Chondrocyte (in vitro differentiated cells): ENCODE data around the gene PIK3CD. TPM values are rescaled to one million over a fixed set of nuclear protein-coding genes. Genes with fewer than 3 reads are reported as not detected.

Experiments
- DNase-seq: peaks from one replicate; pipeline ENCODE4 v3.0.0; 2021; ENCODE audit warnings: mixed read lengths, low spot score
- H3K27ac Mint-ChIP-seq: one replicate; pipeline ENCODE4 v1.8.0; 2021; ENCODE audit warnings: mild to moderate bottlenecking, moderate library complexity, mixed read lengths; ENCODE audit not compliant: unreplicated experiment
- H3K27me3 Mint-ChIP-seq: 2 replicates; pipeline ENCODE4 v1.8.0; 2021; ENCODE audit warnings: low read depth, mixed read lengths
- H3K36me3 Mint-ChIP-seq: 2 replicates; pipeline ENCODE4 v1.8.0; 2021; ENCODE audit warnings: low read depth, mixed read lengths
- H3K4me1 Mint-ChIP-seq: 2 replicates; pipeline ENCODE4 v1.8.0; 2021; ENCODE audit warnings: low read depth, mild to moderate bottlenecking, mixed read lengths
- H3K4me3 Mint-ChIP-seq: one replicate; pipeline ENCODE4 v1.8.0; 2021; ENCODE audit warnings: mild to moderate bottlenecking, moderate library complexity, mixed read lengths; ENCODE audit not compliant: unreplicated experiment
- H3K9me3 Mint-ChIP-seq: 2 replicates; pipeline ENCODE4 v1.8.0; 2021; ENCODE audit warnings: low read depth, mixed read lengths
- total RNA-seq: library from RNA; stranded (reverse); gene quantifications from 3 replicates; pipeline ENCODE4 v1.2.1, GENCODE V29; 2021
- TF ChIP-seq, protein P1 (sequence below): fragments of 200-600 bp; sonication (generic); IDR thresholded peaks from 2 replicates; pipeline ENCODE4 v1.5.0; 2021; ENCODE audit warnings: antibody characterized with exemption, mild to moderate bottlenecking, moderate library complexity

The PIK3CD gene
- total RNA-seq, 1 donor from 2014 or later: 4.3 TPM

DNA sequence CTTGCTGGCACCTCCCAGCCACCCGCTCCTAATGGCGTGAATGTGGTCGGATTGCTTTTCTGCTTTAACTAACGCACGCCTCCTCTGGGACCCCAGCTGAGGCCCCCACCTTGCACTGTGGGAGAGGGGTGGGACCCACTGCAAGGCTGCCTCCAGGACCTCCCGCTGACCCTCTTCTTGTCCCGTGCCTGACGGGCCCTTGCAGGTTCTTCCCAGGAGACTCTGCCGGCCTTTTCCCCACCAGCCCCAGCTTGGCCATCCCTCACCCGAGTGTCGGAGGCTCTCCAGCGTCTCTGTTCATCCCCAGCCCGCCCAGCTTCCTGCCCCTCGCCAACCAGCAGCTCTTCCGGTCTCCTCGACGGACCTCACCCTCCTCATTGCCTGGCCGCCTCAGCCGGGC lies 44.2 kb upstream of the PIK3CD start:
- TF ChIP-seq, protein P1, sequence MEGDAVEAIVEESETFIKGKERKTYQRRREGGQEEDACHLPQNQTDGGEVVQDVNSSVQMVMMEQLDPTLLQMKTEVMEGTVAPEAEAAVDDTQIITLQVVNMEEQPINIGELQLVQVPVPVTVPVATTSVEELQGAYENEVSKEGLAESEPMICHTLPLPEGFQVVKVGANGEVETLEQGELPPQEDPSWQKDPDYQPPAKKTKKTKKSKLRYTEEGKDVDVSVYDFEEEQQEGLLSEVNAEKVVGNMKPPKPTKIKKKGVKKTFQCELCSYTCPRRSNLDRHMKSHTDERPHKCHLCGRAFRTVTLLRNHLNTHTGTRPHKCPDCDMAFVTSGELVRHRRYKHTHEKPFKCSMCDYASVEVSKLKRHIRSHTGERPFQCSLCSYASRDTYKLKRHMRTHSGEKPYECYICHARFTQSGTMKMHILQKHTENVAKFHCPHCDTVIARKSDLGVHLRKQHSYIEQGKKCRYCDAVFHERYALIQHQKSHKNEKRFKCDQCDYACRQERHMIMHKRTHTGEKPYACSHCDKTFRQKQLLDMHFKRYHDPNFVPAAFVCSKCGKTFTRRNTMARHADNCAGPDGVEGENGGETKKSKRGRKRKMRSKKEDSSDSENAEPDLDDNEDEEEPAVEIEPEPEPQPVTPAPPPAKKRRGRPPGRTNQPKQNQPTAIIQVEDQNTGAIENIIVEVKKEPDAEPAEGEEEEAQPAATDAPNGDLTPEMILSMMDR: no peak
- DNase-seq: no peak
- no peaks in the 10 kb centered on the region for H3K9me3 Mint-ChIP-seq
- H3K27ac Mint-ChIP-seq: no peak overlapping the region
- H3K4me3 Mint-ChIP-seq: no peak overlapping the region
- H3K4me1 Mint-ChIP-seq: no peaks in the 10 kb centered on the region
- H3K27me3 Mint-ChIP-seq: no peaks in the 10 kb centered on the region
- peaks cover 6% of the 10 kb centered on the region for H3K36me3 Mint-ChIP-seq

DNA sequence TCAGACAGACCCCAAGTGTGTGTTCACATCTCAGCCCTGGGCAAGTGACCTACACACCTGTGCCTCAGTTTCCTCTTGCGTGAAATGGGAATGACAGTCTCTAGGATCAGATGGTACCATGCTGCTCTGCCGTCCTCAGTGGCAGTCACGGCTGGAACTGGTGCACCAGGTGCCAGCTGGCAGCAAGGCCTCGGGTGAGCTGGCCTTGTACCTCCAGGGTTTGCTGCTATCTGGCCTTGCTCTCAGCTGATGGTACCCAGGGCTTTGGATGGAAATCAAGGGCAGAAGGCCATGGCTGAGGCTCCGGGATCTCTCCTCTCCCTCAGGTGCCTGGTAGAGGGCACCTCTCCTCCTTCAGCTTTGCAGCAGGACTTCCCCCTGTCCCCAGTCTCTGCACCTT lies 41.5 kb upstream of the PIK3CD start:
- Mint-ChIP-seq H3K27ac (no peak overlapping the region), H3K4me3 (no peak overlapping the region), H3K9me3 (no peaks in the 10 kb centered on the region), H3K4me1 (no peaks in the 10 kb centered on the region), H3K36me3 (peaks cover 8% of the 10 kb centered on the region), H3K27me3 (no peaks in the 10 kb centered on the region)
- TF ChIP-seq, protein P1: no peak
- DNase-seq: no peak

- Mint-ChIP-seq H3K4me1 (no peaks in the 10 kb centered on the region), H3K36me3 (peaks cover 8% of the 10 kb centered on the region), H3K27me3 (no peaks in the 10 kb centered on the region), H3K4me3 (no peak overlapping the region), H3K27ac (no peak overlapping the region), H3K9me3 (no peaks in the 10 kb centered on the region)
- TF ChIP-seq, protein P1: no peak
- no peak for DNase-seq
These were observed 41.0 kb upstream of the PIK3CD start for GRCh38 chr1:9610548-9610947.

DNA sequence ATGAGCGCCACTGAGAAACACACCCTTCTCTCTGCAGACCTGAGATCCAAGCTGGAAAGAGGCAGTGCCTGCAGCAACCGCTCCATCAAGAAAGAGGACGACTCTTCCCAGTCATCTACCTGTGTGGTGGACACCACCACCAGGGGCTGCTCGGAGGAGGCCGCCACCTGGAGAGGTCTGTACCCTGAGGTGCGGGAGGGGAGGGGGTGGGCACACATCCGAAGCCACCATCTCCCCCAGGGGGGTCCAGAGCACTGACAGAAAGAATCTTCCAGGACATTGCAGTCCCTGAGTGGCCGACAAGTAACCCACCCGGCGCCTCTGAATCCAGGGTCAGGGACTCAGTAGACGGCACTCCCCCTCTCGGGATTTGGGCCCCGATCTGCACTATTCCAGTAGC lies 39.8 kb upstream of the PIK3CD start:
- no peaks in the 10 kb centered on the region for H3K9me3 Mint-ChIP-seq
- H3K4me1 Mint-ChIP-seq: no peaks in the 10 kb centered on the region
- DNase-seq: no peak
- H3K27ac Mint-ChIP-seq: no peak overlapping the region
- peaks cover 8% of the 10 kb centered on the region for H3K36me3 Mint-ChIP-seq
- H3K4me3 Mint-ChIP-seq: no peak overlapping the region
- H3K27me3 Mint-ChIP-seq: no peaks in the 10 kb centered on the region
- TF ChIP-seq, protein P1: no peak

DNA sequence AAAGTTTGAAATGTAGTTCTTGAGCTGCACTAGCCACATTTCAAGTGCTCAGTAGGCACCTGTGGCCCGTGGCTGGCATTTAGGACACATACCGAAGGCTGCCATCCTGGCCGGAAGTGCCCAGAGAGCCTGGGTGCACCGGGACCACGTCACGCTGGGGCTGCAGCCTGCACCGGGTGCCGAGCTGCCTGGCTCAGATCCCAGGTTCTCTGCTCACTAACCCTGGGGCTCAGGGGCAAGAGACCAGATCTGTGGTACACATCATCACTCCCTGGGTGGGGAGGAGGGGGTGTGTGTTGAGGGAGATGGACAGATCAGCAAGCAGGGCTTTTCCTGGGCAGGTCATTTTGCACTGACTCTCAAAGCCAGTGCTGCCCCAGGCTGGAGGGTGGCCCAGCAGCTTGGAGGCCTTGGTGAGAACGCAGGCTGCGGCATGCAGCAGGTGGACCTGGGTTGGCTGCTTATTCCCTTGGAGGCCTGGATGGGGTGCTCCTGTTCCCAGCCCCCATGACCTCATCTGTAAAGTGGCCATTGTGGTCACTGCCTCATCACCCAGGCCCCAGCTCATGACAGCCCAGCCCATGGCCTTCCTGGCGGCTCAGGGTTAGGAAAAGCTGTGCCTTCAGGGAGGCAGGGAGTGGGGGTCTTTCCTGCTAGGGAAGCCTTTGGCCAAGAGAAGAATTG lies 39.2 kb upstream of the PIK3CD start:
- Mint-ChIP-seq H3K4me3 (no peak overlapping the region), H3K27me3 (no peaks in the 10 kb centered on the region), H3K4me1 (no peaks in the 10 kb centered on the region), H3K36me3 (peaks cover 8% of the 10 kb centered on the region), H3K27ac (no peak overlapping the region), H3K9me3 (no peaks in the 10 kb centered on the region)
- DNase-seq: no peak
- TF ChIP-seq, protein P1: no peak
